ENCODE data around the gene TMEM14B.
A peak's percentile ranks its signal among the peaks of the same experiment; 100 is the strongest.
"Not testable (repeated sequence)": the region's sequence is repeated elsewhere in the genome, so short reads cannot be mapped to it uniquely, and the experiment has no call there.

The TMEM14B gene

GRCh38 chr6:10745116-10745515, 2.5 kb upstream of the TMEM14B start:
- DNase-seq (ENCODE audit: low read depth in 4 of 4, low spot score in 1 of 4): no peak

- DNase-seq (ENCODE audit: low read depth in 4 of 4, low spot score in 1 of 4): no peak
Observed at GRCh38 chr6:10746915-10747250, 722 bp upstream of the TMEM14B start.

- DNase-seq (ENCODE audit: low read depth in 4 of 4, low spot score in 1 of 4): no peak
Observed at GRCh38 chr6:10749734-10750133, 2.1 kb downstream of the TMEM14B start.

- DNase-seq (ENCODE audit: low read depth in 4 of 4, low spot score in 1 of 4): not testable (repeated sequence)
Observed at GRCh38 chr6:10750568-10750967, 3.0 kb downstream of the TMEM14B start.

- DNase-seq (ENCODE audit: low read depth in 4 of 4, low spot score in 1 of 4): not testable (repeated sequence)
Observed at GRCh38 chr6:10751757-10752156, 4.2 kb downstream of the TMEM14B start.

- no peak for DNase-seq (ENCODE audit: low read depth in 4 of 4, low spot score in 1 of 4)
Observed at GRCh38 chr6:10756085-10756484, 8.5 kb downstream of the TMEM14B start.

- DNase-seq (ENCODE audit: low read depth in 4 of 4, low spot score in 1 of 4): no peak
Observed at GRCh38 chr6:10759312-10759839, 11.8 kb downstream of the TMEM14B start.

GRCh38 chr6:10759884-10760329, 12.3 kb downstream of the TMEM14B start:
- no peak for DNase-seq (ENCODE audit: low read depth in 4 of 4, low spot score in 1 of 4)

- no peak for DNase-seq (ENCODE audit: low read depth in 4 of 4, low spot score in 1 of 4)
Observed at GRCh38 chr6:10763006-10763405, 15.4 kb downstream of the TMEM14B start.

GRCh38 chr6:10769419-10769818, 21.8 kb downstream of the TMEM14B start:
- no peak for DNase-seq (ENCODE audit: low read depth in 4 of 4, low spot score in 1 of 4)

GRCh38 chr6:10771371-10771894, 23.8 kb downstream of the TMEM14B start:
- DNase-seq (ENCODE audit: low read depth in 4 of 4, low spot score in 1 of 4): no peak

- no peak for DNase-seq (ENCODE audit: low read depth in 4 of 4, low spot score in 1 of 4)
Observed at GRCh38 chr6:10778230-10778629, 30.6 kb downstream of the TMEM14B start.

- DNase-seq (ENCODE audit: low read depth in 4 of 4, low spot score in 1 of 4): no peak
Observed at GRCh38 chr6:10779076-10779475, 31.5 kb downstream of the TMEM14B start.

GRCh38 chr6:10791673-10792072, 44.1 kb downstream of the TMEM14B start:
- DNase-seq (ENCODE audit: low read depth in 4 of 4, low spot score in 1 of 4): no peak

- DNase-seq (ENCODE audit: low read depth in 4 of 4, low spot score in 1 of 4): no peak
Observed at GRCh38 chr6:10792101-10792500, 44.5 kb downstream of the TMEM14B start.

GRCh38 chr6:10793035-10793434, 45.4 kb downstream of the TMEM14B start:
- no peak for DNase-seq (ENCODE audit: low read depth in 4 of 4, low spot score in 1 of 4)

- DNase-seq (ENCODE audit: low read depth in 4 of 4, low spot score in 1 of 4): no peak
Observed at GRCh38 chr6:10793695-10794094, 46.1 kb downstream of the TMEM14B start.

- no peak for DNase-seq (ENCODE audit: low read depth in 4 of 4, low spot score in 1 of 4)
Observed at GRCh38 chr6:10794239-10794638, 46.6 kb downstream of the TMEM14B start.

GRCh38 chr6:10800810-10801209, 53.2 kb downstream of the TMEM14B start:
- no peak for DNase-seq (ENCODE audit: low read depth in 4 of 4, low spot score in 1 of 4)

- DNase-seq (ENCODE audit: low read depth in 4 of 4, low spot score in 1 of 4): peak; percentile 7 to 39 (median 33)
Observed at GRCh38 chr6:10801224-10801848, 53.7 kb downstream of the TMEM14B start.
